K562 (cell line): Measurements from ENCODE around the gene FAM219B. TPM values are rescaled to one million over a fixed set of nuclear protein-coding genes. Genes with fewer than 3 reads are reported as not detected.

ENCODE experiments used
- ARNT ChIP-seq, 2 experiments: fragments of 450-650 bp; IDR thresholded peaks; 2 replicates each; pipeline ENCODE4 v1.6.1; 2016; ENCODE audit warnings: mild to moderate bottlenecking in 1 of 2
- CBX1 ChIP-seq: sonication (generic); IDR thresholded peaks from 2 replicates; pipeline ENCODE4 v1.6.1; 2016; ENCODE audit warnings: antibody characterized with exemption, low read depth, mild to moderate bottlenecking
- CXXC5 ChIP-seq: fragments of 250-450 bp; sonication (Bioruptor Pico); IDR thresholded peaks from 2 replicates; pipeline ENCODE4 v1.8.0; 2022; ENCODE audit warnings: inconsistent platforms, mild to moderate bottlenecking, moderate library complexity
- DACH1 ChIP-seq: fragments of 450-650 bp; IDR thresholded peaks from 2 replicates; pipeline ENCODE4 v1.6.1; 2018; ENCODE audit not compliant: partially characterized antibody
- EGR1 ChIP-seq: fragments of 450-650 bp; conservative IDR thresholded peaks from 2 replicates; pipeline ENCODE4 v1.6.1; 2017; ENCODE audit warnings: mild to moderate bottlenecking
- FOXA3 ChIP-seq, 2 experiments: fragments of 450-650 bp in 1 of 2; sonication (generic) in 1 of 2; formaldehyde crosslinking; IDR thresholded peaks in 1 of 2; conservative IDR thresholded peaks in 1 of 2; 2 replicates each; pipeline versions ENCODE4 v1.4.0 to v1.8.0; 2020 to 2022; ENCODE audit warnings: mild to moderate bottlenecking in 2 of 2, missing genetic modification reagents in 1 of 2
- FOXJ2 ChIP-seq: fragments of 200-800 bp; sonication (Bioruptor generic); IDR thresholded peaks from 2 replicates; pipeline ENCODE4 v1.6.1; 2016; ENCODE audit warnings: missing genetic modification characterization, missing compliant biosample characterization
- GABPB2 ChIP-seq: fragments of 250-450 bp; sonication (Bioruptor Pico); conservative IDR thresholded peaks from 2 replicates; pipeline ENCODE4 v1.5.1; 2021; ENCODE audit warnings: mild to moderate bottlenecking
- HDAC6 ChIP-seq: IDR thresholded peaks from 2 replicates; pipeline ENCODE4 v1.6.1; 2012; ENCODE audit warnings: low read depth, mild to moderate bottlenecking, control low read depth, inconsistent platforms, low read length, moderate library complexity
- MLLT1 ChIP-seq, 2 experiments: fragments of 450-650 bp; IDR thresholded peaks; 2 replicates each; pipeline ENCODE4 v1.6.1; 2016
- MTA1 ChIP-seq: fragments of 450-650 bp; IDR thresholded peaks from 2 replicates; pipeline ENCODE4 v1.6.1; 2017; ENCODE audit warnings: borderline replicate concordance
- NCOA1 ChIP-seq: fragments of 450-650 bp; IDR thresholded peaks from 2 replicates; pipeline ENCODE4 v1.6.1; 2016; ENCODE audit warnings: low read depth
- NFE2L1 ChIP-seq: fragments of 450-650 bp; IDR thresholded peaks from 2 replicates; pipeline ENCODE4 v1.6.1; 2016; ENCODE audit warnings: missing genetic modification characterization, low read depth, mild to moderate bottlenecking, missing compliant biosample characterization, moderate library complexity, borderline replicate concordance
- POLR2A ChIP-seq: fragments of 450-650 bp; conservative IDR thresholded peaks from 2 replicates; pipeline ENCODE4 v1.6.1; 2016
- POU5F1 ChIP-seq: fragments of 150-350 bp; IDR thresholded peaks from 2 replicates; pipeline ENCODE4 v1.6.1; 2014; ENCODE audit warnings: borderline replicate concordance, low read length, low read depth, mild to moderate bottlenecking; ENCODE audit not compliant: partially characterized antibody
- RBFOX2 ChIP-seq: fragments of 200-400 bp; formaldehyde crosslinking; IDR thresholded peaks from 2 replicates; pipeline ENCODE4 v1.6.1; 2017; ENCODE audit warnings: low read depth, mild to moderate bottlenecking, low read length, moderate library complexity
- SAFB ChIP-seq: fragments of 200-400 bp; formaldehyde crosslinking; IDR thresholded peaks from 2 replicates; pipeline ENCODE4 v1.6.1; 2017; ENCODE audit warnings: low read depth, low read length, borderline replicate concordance
- SRF ChIP-seq, 2 experiments: fragments of 250-450, 450-650 bp in 1 of 2; sonication (Bioruptor Pico) in 1 of 2; sonication (generic) in 1 of 2; formaldehyde crosslinking; IDR thresholded peaks; 2 replicates each; pipeline versions ENCODE4 v1.5.0 to v1.5.1; 2020 to 2022; ENCODE audit warnings: mild to moderate bottlenecking in 1 of 2, missing genetic modification reagents in 1 of 2
- ZBTB33 ChIP-seq: sonication (generic); formaldehyde crosslinking; IDR thresholded peaks from 2 replicates; pipeline ENCODE4 v1.8.1; 2023; ENCODE audit warnings: mild to moderate bottlenecking, missing genetic modification reagents
- ZNF699 ChIP-seq: fragments of 250-450 bp; sonication (Bioruptor Pico); IDR thresholded peaks from 2 replicates; pipeline ENCODE4 v1.8.0; 2021; ENCODE audit warnings: mild to moderate bottlenecking, moderate library complexity; ENCODE audit not compliant: insufficient replicate concordance
- polyA plus RNA-seq, 8 experiments: library from polyadenylated mRNA; depleted of rRNA in 4 of 8; stranded (reverse) in 5 of 8; unstranded in 3 of 8; fragments of >200 nt; fragmentation: Nextera tagmentation in 2 of 8; fragmentation: Illumina TruSeq in 1 of 8; extraction: Ambion mirVana in 2 of 8; extraction: Trizol in 1 of 8; gene quantifications; 2 replicates each; pipeline versions ENCODE4 v1.2.1 to v1.2.3, GENCODE V29; 2011 to 2014; ENCODE audit warnings: inconsistent platforms in 1 of 8, missing spikeins in 1 of 8
- total RNA-seq, 7 experiments: library from RNA; depleted of rRNA in 6 of 7; stranded (reverse); fragments of >200 nt in 6 of 7; fragmentation: Illumina TruSeq in 2 of 7; extraction: Trizol in 2 of 7; gene quantifications; 2 replicates each; pipeline versions ENCODE4 v1.2.1 to v1.2.3, GENCODE V29; 2011 to 2021; ENCODE audit warnings: low replicate concordance in 1 of 7
- TF ChIP-seq, protein P1 (sequence below), 2 experiments: fragments of 150-350 bp in 1 of 2; IDR thresholded peaks; 2 replicates each; pipeline ENCODE4 v1.6.1; 2012 to 2016; ENCODE audit warnings: low read depth in 2 of 2, low read length in 2 of 2, mild to moderate bottlenecking in 1 of 2, moderate library complexity in 1 of 2

Gene FAM219B
- total and polyA plus RNA-seq, 9 of the 15 experiments (the other 6 are each of a cell fraction or from before 2014, with no cell fraction given), result 6.8 to 50.4 (median 29.4) TPM

DNA sequence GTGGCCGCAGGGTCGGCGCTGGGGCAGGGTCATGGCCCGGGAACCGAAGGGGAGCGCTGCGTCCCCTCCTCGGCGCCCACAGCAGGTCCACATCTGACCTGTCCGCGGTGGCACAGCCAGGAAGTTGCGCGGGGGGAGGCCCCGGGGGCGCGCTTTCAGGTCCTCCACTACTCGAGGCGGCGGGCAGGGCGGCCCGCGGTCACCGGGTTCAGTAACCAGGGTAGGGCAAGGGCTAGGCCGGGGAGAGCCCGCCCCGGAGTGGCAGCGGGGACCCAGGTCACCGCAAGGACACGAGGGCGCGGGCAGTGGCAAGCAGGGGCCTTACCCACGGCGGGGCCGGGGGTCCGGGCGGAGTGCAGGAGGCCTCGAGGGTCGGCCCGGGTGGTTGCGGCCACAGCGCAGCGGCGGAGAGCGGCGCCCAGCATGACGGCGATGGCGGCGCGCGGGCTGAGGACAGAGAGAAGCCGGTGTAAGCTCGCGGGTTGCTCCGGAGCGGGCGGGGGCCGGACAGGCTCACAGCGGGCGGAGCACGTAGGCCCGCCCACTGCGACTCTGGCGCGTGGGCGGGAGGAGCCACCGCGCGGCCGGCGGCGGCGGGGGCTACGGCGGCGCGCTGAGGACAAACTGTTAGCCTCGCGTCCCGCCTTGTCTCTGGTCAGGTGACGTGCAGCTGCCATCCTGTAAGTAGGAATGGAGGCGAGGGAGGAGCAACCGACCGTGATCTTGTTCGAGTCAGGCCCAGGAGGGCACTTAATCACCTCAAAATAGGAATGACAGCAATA, 31.1 kb upstream of the FAM219B start, which contains the start of gene COX5A (continued):
- TF ChIP-seq, protein P1, sequence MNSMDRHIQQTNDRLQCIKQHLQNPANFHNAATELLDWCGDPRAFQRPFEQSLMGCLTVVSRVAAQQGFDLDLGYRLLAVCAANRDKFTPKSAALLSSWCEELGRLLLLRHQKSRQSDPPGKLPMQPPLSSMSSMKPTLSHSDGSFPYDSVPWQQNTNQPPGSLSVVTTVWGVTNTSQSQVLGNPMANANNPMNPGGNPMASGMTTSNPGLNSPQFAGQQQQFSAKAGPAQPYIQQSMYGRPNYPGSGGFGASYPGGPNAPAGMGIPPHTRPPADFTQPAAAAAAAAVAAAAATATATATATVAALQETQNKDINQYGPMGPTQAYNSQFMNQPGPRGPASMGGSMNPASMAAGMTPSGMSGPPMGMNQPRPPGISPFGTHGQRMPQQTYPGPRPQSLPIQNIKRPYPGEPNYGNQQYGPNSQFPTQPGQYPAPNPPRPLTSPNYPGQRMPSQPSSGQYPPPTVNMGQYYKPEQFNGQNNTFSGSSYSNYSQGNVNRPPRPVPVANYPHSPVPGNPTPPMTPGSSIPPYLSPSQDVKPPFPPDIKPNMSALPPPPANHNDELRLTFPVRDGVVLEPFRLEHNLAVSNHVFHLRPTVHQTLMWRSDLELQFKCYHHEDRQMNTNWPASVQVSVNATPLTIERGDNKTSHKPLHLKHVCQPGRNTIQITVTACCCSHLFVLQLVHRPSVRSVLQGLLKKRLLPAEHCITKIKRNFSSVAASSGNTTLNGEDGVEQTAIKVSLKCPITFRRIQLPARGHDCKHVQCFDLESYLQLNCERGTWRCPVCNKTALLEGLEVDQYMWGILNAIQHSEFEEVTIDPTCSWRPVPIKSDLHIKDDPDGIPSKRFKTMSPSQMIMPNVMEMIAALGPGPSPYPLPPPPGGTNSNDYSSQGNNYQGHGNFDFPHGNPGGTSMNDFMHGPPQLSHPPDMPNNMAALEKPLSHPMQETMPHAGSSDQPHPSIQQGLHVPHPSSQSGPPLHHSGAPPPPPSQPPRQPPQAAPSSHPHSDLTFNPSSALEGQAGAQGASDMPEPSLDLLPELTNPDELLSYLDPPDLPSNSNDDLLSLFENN (IDR thresholded peaks at IDR 0.05; ENCODE audit: low read depth in 2 of 2, low read length in 2 of 2), result peak in 1 of 2 experiments; percentile 48; a peak in 1 of 4 replicates
- TF ChIP-seq ZNF699 (no peak), SAFB (no peak; the same call in 1 of the 2 replicates), CXXC5 (CRISPR knock-in tag) (peak; percentile 96), POU5F1 (peak; percentile 78), DACH1 (no peak), NCOA1 (no peak), POLR2A (peak; percentile 95), MTA1 (peak; percentile 92), ZBTB33 (CRISPR knock-in tag) (no peak), HDAC6 (no peak), FOXA3 (CRISPR knock-in tag; conservative IDR thresholded peaks at IDR 0.05 in 1 of 2, IDR thresholded peaks at IDR 0.05 in 1 of 2) (no peak), RBFOX2 (peak; percentile 100), CBX1 (peak; percentile 29; the same call in 1 of the 2 replicates), EGR1 (peak; percentile 83), MLLT1 (IDR thresholded peaks at IDR 0.05) (no peak), FOXJ2 (no peak), NFE2L1 (tag) (no peak), GABPB2 (CRISPR knock-in tag) (no peak), SRF (CRISPR knock-in tag; IDR thresholded peaks at IDR 0.05) (no peak), ARNT (IDR thresholded peaks at IDR 0.05) (no peak)
